LNCaP clone FGC (cell line): ENCODE results near the gene CCDC93.

ENCODE experiments used
- DNase-seq: peaks from one replicate; pipeline ENCODE4 v3.0.0-alpha.2; 2011; ENCODE audit warnings: low read depth
- H3K4me3 ChIP-seq: 2 replicates; pipeline ENCODE4 v1.5.1; 2011; ENCODE audit warnings: mild to moderate bottlenecking, low read depth, low read length, control low read depth
- TF ChIP-seq, protein P1 (sequence below): IDR thresholded peaks from 2 replicates; pipeline ENCODE4 v1.5.1; 2012; ENCODE audit warnings: mild to moderate bottlenecking; ENCODE audit not compliant: control insufficient read depth, insufficient read depth; ENCODE audit errors: extremely low read depth

The CCDC93 gene, protein sequence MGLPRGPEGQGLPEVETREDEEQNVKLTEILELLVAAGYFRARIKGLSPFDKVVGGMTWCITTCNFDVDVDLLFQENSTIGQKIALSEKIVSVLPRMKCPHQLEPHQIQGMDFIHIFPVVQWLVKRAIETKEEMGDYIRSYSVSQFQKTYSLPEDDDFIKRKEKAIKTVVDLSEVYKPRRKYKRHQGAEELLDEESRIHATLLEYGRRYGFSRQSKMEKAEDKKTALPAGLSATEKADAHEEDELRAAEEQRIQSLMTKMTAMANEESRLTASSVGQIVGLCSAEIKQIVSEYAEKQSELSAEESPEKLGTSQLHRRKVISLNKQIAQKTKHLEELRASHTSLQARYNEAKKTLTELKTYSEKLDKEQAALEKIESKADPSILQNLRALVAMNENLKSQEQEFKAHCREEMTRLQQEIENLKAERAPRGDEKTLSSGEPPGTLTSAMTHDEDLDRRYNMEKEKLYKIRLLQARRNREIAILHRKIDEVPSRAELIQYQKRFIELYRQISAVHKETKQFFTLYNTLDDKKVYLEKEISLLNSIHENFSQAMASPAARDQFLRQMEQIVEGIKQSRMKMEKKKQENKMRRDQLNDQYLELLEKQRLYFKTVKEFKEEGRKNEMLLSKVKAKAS

DNA sequence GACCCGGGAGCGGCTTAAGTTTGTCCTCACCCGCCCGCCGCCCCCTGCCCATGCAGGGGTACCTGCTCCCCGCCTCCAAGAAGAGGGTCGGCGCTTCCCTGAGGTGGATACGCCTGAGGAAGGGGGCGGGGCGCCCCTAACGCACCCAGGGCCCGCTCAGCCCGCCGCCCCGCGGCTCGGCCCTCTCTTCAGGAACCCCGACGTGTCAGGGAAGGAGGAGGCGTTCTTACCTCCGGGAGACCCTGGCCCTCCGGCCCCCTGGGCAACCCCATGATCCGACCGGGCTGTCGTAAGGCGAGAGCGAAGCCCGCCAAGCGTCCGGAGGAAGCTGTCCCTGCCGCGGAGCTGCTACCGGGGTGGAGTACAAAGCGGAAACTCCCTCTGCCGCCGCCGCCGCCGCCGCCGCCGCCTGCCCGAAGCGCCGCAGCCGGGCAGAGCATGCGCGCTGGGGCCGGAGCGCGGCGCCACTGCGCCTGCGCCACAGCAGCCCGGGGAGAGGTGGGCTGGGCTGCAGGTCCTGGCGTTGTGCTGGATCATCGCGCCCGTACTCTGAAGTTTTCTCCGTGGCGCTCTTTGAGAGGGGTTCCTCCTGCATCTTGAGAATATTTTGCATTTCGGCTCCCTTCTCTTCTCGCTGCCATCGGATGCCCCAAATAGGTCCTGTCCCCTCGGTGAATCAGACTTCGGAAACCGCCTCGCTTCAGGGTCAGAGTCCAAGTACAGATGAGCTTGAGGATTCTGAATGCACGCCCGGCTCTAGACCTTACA lies at the start of gene CCDC93:
Gene CCDC93, minus strand, starts transcription at position 347 of the 768 bp plus-strand sequence. Its CDS starts 75 bp downstream, at position 272.
- H3K4me3 ChIP-seq, result peak within 1 kb of the TSS; percentile 93
- TF ChIP-seq, protein P1, sequence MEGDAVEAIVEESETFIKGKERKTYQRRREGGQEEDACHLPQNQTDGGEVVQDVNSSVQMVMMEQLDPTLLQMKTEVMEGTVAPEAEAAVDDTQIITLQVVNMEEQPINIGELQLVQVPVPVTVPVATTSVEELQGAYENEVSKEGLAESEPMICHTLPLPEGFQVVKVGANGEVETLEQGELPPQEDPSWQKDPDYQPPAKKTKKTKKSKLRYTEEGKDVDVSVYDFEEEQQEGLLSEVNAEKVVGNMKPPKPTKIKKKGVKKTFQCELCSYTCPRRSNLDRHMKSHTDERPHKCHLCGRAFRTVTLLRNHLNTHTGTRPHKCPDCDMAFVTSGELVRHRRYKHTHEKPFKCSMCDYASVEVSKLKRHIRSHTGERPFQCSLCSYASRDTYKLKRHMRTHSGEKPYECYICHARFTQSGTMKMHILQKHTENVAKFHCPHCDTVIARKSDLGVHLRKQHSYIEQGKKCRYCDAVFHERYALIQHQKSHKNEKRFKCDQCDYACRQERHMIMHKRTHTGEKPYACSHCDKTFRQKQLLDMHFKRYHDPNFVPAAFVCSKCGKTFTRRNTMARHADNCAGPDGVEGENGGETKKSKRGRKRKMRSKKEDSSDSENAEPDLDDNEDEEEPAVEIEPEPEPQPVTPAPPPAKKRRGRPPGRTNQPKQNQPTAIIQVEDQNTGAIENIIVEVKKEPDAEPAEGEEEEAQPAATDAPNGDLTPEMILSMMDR, result no peak
- no peak for DNase-seq

DNA sequence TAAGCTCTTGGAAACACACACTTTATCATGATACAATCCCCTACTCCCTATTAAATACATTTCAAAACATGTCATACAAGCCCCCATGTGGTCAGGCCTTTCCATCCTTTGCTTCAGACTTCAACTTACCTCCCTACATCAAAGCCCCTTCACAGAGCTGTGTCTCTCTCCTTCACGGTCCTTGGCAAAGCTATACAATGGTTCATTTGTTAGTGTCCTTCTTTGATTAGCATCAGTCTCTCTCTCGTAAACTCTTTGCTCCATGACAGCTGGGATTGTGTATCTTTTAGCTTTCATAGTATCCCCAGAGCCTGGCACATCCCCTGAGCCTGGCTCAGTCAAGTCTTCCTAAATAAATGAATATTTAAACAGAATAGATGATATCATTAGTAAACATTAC lies 48.8 kb upstream of the CCDC93 start:
- no peak overlapping the region for H3K4me3 ChIP-seq
- no peak for DNase-seq
- TF ChIP-seq, protein P1, result no peak

DNA sequence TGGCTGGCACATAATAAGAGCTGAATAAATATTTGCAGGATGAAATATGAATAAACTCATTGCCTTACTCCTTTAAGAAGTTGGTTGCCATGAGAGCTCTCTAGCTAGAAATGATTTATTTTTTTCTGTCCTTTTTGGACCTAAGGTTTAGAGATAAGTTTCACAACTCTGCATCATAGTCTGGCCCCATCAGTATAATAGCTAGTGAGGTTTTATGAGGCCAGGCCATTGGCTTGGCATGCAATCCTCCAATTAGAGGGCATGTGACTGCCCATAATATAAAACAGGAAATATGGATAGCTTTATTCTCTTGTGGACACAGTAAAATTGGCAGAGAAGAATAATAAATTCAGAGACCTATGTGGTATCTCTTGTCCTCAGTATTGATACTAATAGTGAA lies 48.2 kb upstream of the CCDC93 start:
- TF ChIP-seq, protein P1, result no peak
- DNase-seq, result no peak
- no peak overlapping the region for H3K4me3 ChIP-seq

- DNase-seq, result no peak
- TF ChIP-seq, protein P1, result peak; percentile 35
- H3K4me3 ChIP-seq, result no peak overlapping the region
These were observed 47.5 kb upstream of the CCDC93 start for GRCh38 chr2:118061135-118061955.

DNA sequence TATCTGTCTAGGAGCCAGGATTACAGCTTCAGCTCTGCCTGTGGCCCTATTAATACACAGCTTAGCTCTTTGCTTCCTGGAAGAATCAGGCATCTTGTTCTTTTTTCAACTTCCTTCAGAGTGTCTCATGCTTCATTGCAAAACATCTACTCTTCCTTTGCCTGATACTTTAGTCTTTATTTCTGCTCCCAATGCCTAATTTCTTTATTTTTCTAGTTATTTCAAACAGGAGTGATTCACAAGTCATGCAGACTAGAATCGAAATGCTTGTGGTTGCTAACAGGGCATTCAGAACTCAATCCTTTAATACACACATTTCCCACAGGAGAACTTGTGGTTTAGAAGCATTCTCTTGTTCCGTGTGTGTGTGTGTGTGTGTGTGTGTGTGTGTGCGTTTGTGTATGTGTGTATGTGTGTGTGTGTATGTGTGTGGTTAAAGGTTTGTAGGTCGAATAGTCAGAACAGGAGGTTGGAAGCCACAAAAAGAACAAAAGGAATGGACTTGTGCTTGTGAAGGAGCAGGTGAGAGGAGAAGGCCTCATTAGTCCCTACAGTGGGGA lies 46.1 kb upstream of the CCDC93 start:
- TF ChIP-seq, protein P1, result no peak
- DNase-seq, result no peak
- no peak overlapping the region for H3K4me3 ChIP-seq

DNA sequence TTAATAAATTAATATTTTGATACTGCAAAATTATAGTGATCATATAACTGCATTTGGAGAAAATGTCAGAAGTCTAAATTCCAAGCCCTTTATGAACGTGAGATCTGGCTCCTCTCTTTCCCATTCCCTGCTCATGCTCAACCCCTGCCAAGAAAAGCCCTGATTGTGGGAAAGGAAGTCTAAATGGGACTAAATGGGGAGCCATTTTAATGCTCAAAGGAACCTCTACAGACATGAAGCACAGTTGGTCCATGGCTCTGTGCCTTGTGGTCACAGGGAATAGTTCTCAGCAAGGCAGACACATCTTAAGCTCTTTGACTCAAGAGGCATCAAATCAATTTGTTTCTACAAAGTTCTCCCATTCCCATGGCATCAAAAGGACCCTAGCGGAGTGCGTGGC lies 45.1 kb upstream of the CCDC93 start:
- no peak for DNase-seq
- H3K4me3 ChIP-seq, result no peak overlapping the region
- TF ChIP-seq, protein P1, result no peak
